GM19238 (cell line): ENCODE measurements around the gene DNAH5.

Source experiments
- DNase-seq: peaks from one replicate; pipeline ENCODE4 v3.0.0; 2011; ENCODE audit warnings: low spot score; ENCODE audit not compliant: insufficient read length

The DNAH5 gene

DNA sequence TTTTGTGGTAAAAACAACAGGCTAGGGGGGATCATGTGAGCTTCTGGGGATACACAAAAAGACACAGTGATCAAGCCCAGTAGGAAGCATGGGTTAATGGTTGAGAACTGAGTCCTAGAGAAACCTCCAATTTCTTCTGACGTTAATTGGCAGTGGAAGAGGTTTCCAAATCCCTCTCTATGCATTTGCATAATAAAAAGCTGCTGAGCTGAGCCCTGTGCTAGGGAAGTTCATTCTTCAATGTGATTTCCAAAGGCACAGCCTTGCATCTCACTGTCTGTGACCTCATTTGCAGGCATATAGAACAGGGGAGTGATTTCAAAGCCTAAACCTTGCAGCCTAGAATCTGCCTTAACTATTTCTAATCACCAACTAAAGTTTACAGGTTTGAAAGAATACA is 812 bp downstream of the DNAH5 start:
- no peak for DNase-seq

DNA sequence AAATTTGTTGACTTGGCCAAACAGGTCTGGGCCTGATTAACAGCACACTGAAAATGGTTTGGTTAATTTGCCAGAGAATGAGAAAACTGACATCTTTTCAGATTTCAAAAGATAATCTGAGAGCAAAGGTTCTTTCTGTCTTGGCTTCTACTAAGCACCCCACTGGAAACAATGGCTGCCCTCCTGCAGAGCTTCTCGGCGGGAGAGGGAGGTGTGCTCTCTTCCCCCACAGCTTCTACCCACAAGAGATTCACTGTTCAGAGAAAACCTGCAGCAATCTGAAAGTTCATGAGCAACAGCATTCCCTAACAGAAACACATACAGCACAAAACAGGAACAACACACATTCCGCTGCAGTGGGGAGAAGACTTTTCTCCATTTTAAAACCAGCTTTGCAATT is 3.0 kb downstream of the DNAH5 start:
- no peak for DNase-seq

DNA sequence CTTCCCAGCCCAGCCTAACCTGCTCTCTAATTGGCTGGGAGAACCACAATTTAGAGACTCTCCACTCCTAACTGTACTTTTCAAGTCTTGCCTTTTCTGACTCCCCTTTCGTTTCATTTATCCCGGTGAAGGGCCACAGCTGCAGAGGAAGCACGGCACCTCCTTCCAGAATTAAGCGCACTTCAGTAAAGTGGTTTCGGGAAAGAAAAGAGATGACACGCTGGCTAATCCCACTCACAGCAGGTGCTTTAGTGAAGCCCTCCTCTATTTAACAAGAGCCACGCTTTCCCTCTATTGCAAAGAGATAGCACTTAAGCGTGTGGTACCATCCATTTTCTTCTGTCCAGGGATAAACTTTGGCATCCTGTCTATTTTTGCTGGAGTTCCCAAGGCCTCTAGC is 4.8 kb downstream of the DNAH5 start:
- no peak for DNase-seq

- no peak for DNase-seq
These were observed 9.6 kb downstream of the DNAH5 start for GRCh38 chr5:13934921-13935320.

GRCh38 chr5:13934125-13934524 is 10.4 kb downstream of the DNAH5 start:
- DNase-seq, result no peak

GRCh38 chr5:13932561-13932960 is 11.9 kb downstream of the DNAH5 start:
- DNase-seq, result no peak

DNA sequence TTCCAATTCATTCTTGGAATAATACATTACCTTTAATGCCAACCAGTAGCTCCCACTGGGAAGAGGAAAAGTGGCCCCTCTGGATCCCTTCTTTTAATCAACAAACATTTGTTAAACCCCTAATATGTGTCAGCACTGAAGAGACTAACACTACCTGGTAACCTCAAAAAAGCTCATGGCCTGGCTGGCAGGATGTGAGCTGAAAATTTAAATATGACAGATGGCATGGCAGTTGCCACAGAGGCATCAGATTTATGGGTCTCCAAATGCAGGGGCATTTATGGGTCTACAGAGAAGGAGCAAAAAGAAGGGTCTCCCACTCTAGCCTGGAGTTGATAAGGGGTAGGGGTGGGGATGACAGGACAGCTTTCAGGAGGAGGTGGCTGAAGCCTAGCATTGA is 12.5 kb downstream of the DNAH5 start:
- DNase-seq, result no peak

GRCh38 chr5:13930541-13931171 is 13.8 kb downstream of the DNAH5 start:
- no peak for DNase-seq

DNA sequence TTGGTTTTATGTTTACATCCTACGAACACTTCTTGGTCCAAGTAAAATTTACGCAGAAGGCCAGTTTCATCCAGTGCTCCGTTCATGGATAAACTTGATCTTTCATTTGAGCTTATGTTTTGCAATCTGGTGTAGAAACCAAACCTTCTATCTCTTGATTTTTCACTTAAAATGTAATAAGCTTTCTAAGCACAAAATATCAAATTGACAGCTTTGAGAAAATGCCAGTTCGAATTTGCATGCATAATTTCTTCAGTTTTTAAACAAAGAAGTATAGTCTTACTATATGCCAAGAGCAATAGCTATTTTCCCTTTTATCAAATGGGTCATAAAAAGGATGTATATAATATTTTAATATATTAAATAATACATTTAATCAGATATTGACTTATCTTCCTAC is 17.8 kb downstream of the DNAH5 start:
- DNase-seq, result no peak

DNA sequence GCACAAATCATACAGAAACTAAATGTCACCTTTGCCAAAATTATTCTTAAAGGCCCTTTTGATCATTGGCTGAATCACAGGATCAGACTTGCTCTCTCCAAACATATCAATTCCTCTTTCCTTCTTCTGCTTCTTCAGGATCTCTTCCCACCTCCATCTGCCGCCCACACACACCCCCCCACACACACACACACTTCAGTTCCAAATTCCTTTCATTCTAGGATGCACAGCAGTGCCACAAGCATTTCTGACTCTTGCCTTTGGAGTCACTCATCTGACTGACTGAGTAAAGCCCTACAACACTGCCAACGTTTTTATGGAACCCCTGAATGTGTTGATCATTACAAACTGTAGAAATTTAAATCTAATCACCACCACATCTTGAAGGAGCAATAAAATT is 22.9 kb downstream of the DNAH5 start:
- DNase-seq, result no peak

GRCh38 chr5:13919786-13920185 is 24.7 kb downstream of the DNAH5 start:
- no peak for DNase-seq

- DNase-seq, result no peak
These were observed 25.4 kb downstream of the DNAH5 start for GRCh38 chr5:13919087-13919486.

DNA sequence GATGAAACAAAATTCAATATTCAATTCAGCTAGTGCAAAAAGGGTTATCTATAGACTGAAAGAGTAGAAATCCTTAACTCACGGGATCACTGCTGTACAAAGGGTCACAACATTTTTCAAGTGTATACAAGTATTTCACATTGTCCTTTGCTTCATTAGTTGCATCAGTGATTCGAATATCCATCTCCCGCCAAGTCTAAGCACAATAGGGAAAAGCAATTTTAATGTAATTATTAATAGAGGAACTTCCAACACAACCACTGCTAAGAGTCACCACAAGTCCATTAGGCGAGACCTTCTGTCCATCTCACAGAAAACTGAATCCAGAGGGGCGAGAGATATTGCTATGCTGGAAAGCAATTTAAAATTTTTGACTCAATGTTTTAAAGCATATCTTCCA is 27.4 kb downstream of the DNAH5 start:
- DNase-seq, result no peak

DNA sequence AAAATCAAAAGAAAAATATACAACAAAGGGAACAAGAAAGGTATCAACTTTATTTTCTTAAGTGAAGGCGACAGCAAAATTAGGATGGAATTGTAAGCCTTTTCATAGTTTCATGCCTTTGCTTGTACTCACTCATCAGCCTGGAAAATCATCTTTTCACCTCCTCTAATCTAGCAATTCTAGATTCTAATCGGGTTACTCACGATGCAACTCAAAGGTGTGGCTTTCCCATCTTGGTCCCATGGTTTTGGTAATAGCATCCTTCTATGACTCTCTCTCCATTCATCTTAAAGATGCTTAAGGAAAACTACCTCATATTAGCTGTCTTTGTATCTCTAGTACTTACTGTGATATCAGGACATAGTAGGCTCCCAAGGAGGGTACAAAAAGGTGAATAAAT is 30.5 kb downstream of the DNAH5 start:
- no peak for DNase-seq

DNA sequence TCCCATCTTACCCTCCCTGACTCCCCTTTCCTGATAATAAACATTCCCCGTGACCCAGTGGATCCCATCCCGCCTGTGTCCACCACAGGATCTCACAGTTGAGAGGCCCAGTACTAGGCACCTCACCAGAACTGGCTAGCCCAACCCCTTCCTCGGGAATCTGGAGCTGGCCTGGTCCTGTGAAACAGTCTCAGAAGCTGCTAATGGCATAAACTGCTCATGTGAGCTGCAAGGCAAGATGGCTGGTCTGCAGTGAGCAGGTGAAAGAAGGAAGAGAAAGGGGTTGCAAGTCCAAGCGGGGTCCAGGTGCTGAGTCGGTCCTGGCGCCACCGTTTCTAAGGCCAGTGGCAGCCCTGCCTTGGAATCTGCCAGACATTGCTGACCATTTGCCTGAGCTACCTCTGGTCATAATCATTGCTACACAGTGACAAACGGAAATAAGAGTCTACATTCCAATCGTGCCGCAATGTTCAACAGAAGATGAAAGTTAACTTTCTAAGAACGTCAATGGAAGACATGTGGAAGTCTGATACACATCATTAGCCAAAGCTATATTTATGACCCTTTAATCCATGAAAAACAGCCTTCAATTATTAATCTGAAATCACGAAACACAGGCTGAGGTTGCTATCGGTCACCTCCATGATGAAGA is 33.7 kb downstream of the DNAH5 start:
- no peak for DNase-seq

DNA sequence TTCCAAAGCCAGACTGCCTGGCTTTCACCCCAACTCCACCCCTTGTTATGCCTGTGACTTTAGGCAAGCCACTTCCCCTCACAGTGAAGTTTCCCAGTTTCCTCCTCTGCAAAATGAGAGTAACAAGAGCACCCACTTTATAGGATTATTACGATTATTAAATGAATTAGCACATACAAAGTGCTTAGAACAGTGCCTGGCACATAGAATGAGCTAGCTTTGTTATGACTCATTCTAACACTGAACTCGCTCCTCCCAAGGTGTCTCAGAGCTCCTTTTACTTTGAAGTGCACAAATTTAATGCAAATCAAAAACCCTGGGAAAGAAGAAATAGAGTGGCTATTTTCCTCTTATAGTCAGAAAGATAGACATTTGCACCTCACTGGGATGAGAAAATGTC is 34.3 kb downstream of the DNAH5 start:
- no peak for DNase-seq

- DNase-seq, result no peak
These were observed 35.2 kb downstream of the DNAH5 start for GRCh38 chr5:13909271-13909670.

DNA sequence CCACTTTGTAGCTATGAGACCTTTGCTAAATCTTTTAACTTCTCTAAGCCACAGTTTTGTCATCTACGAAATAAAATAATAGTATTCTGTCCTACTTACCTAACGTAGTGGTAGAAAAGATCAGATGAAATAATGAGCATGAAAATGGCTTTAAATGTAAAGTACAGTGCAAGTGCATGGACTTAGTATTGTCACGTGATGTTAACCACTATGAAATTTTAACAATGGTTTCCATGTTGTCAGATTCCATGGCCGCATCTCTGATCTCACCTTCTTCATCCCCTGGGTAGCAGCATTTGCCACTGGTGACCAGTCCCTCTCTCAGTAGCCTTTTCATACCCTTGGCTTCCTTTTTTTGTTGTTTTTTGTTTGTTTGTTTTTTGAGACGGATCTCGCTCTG is 45.9 kb downstream of the DNAH5 start:
- DNase-seq, result no peak

- no peak for DNase-seq
These were observed 66.1 kb downstream of the DNAH5 start for GRCh38 chr5:13878357-13878756.

DNA sequence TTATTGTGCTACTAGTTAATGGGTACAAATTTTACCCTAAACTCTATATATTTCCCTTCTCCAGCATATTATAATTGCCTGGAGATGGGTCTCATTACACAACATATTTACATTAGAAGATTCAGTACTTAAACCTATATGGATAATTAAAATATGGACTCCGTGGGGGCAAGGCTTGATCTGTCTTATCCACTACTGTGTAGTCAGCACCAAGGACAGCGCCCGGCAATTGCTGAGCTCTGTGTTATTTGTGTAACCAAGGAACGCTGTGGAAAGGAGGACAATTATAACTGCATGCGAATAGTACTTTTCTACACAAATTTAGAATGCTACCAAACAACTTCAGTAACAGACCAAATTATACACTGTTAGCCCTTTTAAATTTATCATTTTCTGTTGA is 77.7 kb downstream of the DNAH5 start:
- no peak for DNase-seq

GRCh38 chr5:13865312-13865711 is 79.2 kb downstream of the DNAH5 start:
- DNase-seq, result no peak

DNA sequence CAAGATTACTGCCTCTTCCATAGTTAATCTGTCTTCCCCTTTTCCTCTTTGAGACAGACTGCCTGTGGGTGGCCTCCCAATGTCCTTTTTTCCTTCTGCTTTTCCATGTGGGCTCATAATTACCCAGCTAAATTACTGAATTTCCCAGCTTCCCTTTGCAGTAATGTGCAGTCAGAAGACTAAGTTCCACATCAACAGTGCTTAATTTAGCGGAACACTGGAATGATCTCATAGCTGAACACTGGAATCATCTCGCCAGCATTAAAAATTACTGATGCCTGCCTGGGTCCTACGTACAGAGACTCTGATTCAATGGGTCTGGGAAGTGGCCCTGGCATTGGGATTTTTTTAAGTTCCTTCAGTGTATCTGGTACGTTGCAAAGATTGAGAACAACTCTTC is 84.3 kb downstream of the DNAH5 start:
- DNase-seq, result no peak

DNA sequence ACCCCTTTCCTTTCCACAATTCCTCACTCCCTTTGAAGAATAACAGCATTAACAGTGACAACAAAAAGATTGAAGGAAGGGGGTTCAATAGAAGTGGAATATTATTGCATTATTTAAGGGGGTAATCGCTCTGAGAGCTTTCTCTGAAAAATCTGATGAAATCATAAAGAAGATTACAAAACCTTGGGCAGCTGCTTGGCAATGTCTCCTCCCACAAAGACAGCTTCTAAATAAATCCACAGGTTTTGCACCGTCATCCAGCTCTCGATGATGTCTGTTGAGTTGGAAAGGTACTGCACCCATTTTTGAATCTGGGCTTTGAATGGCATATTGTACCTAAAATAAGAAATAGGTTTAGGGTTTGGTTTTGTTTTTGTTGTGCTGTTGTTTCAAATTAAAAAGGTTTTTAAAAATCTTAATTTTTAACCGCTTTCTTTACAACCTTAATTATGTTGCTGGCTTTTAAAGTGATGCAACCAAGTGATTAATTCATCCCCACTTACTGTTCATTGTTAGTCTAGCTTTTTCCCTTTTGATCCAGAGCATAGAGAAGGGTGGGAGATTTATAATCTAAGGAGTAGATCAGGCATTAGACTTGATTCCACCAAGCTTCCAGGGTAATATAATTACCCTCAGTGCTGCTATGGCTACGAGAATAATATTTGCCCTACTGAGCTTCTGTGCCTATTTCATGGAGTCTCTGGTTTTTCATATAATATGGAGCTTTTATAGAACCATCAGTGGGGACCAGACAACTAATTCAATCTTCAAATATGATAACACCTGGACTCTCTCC is 85.0 kb downstream of the DNAH5 start:
- no peak for DNase-seq
